ENCODE results near the gene KHDRBS2. TPM values are rescaled to one million over a fixed set of nuclear protein-coding genes. Genes with fewer than 3 reads are reported as not detected.

KHDRBS2 gene
- total RNA-seq, result under 1 TPM in 1 of 2 donors, not detected in 1; 0.12 TPM
- long read RNA-seq, result 0 reads

DNA sequence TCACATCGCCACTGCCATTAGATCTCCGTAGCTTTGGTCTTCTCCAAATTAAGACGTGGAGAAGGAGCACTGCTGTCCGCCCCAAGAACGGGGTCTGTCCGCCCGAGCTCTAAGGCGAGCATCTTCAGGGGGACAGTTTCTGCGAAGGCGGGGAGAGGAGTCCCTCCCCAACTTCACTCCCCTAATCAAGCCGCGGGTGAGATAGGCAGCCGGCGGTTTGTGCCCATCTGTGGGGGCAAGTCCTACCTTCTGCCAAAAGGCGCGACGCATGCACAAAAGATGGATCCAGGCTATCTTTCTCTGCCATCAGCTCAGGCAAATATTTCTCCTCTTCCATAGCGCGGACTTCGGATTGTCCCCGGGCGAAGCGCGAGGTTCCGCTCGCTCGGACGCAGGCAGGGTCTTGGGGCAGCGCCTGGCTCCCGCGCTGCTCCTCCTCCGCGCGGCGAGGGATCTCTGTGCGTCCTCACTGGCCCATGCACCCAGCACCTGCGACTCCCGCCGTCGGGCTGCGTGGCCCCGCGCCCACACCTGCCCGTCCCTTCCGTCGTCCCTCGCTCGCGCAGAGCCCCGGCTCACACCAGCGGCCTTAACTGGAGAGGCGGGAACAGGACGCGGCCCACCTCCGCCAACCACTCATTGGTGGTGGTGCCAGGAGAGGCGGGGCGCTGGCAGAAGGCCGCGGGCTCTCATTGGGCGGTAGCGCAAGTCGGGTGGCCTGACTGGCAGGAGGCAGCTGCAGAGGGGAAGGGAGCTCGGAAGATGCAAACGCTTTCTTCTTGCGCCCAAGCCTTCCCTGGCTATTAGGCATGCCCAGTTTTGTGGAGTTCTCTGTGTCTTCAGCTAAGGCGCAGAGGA, at the start of gene KHDRBS2:
KHDRBS2 (minus strand) TSS at position 614 of the 858 bp plus-strand sequence.
- ATAC-seq, result peak; percentile 96 to 100
- intact Hi-C loops (cut with DNase I), result no loop called here
- DNase-seq, result peak; percentile 75

DNA sequence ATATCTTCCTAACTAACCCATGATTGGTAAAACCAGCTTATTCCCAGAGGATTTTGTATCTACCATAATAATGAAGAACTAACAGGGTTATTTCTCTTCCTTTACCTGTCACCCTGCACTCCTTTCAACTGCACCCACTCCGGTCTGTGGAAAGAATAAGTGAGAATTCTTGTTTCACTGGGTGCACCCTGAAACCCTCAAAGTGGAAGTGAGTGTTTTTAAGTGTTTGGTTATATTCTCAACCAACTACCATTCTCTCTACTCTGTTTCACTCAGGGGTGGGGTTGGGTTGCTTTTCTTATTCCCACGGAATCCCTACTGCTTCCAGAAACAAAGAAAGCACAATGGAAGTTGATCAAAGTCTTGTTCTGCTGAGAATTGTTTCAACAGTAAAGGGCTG, 42.6 kb upstream of the KHDRBS2 start:
- intact Hi-C loops (cut with DNase I), result no loop called here
- ATAC-seq (no peak), DNase-seq (no peak)

DNA sequence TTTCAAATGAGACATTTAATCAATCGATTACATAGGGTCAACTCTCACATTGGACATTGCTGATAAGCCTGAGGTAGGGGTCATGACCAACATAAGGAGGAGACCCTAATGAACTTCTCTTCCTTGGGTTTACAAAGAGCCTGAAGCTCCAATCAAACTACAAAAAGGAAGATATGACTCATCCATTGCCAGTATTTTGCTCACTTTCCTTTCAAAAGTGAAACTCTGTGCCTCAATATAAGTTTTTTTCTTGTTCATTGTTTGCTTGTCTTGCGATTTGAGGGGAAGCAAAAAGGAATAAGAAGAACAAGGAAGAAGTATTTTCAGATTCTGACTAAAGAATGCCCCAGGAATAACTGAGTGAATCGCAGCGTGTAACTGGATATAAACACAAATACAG, 38.8 kb upstream of the KHDRBS2 start:
- ATAC-seq, result no peak
- no peak for DNase-seq
- intact Hi-C loops (cut with DNase I), result no loop called here

DNA sequence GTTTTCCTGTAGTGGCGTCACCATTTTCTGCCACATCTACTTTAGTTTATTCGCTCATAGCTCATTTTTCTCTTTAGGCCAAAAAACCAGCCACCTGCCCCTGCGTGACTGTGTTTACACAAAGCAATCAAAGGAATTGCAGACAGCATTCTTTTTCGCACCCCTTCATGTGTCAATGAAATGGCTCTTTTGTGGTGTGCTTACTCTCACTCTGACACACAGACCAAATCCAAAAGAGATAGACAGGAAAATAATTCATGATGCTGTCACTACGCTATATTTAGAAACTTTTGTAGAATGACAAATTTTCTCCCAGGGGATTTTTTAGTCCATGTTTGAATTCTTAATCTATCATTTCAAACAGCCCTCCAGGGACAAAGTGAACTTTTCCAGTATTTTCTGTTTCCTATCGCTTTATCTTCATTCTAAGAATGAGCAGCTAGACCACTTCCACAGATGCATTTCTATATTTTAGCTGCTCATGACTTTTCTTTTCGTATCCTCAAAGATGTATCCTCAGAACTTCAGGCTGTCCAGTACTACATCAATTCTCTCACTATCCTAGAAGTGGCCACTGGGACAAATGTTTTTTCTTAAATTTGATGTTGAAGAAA, 37.9 kb upstream of the KHDRBS2 start:
- DNase-seq (no peak), ATAC-seq (no peak)
- intact Hi-C loops (cut with DNase I), result no loop called here

DNA sequence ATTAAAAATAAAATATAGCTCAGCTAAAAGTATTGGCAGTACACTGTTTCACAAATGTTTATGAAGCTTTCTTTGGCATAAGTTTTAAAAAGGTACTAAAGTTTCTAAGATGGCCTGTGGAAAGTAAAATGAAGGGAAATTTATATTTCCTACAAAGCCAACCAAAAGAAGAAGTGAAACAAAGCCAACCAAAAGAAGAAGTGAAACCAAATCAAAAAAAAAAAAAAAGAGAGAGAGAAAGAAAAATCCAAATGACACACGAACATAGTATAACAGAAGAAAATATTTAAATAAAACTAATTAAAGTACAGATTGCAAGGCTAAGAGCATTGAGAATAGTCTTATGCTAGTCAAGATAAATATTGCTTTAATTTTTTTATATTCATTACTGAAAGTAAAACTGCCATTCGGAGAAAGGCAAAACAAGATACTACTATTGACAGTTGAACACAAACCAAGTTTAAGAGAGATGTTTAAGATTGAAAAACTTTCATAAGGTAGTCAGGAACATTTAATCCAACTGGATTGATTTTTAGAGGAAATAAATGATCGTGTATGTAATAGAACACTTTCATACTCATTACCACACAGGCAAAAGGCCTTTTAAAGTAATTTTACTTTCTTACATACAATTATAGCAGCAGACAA, 12.8 kb upstream of the KHDRBS2 start:
- ATAC-seq (no peak), DNase-seq (no peak)
- intact Hi-C loops (cut with DNase I), result no loop called here

DNA sequence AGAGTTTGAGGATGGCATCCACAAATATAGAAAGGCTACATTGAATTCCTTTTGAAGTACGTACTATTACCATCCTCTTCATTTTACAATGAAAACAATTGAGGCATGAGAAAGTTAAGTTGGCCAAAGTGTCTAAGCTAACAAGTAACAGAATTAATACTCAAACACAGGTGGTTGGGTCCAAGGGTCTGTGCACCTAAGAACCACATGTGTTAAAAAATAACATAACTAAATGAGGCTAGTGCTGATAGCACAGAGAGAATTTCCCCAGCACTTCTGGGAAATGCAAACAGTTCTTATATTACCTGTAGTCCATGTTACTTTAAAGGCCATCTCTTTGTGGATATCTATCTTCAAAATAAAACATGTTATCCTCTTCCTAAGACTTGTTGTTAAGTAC, 10.5 kb upstream of the KHDRBS2 start:
- intact Hi-C loops (cut with DNase I), result no loop called here
- ATAC-seq, result no peak

DNA sequence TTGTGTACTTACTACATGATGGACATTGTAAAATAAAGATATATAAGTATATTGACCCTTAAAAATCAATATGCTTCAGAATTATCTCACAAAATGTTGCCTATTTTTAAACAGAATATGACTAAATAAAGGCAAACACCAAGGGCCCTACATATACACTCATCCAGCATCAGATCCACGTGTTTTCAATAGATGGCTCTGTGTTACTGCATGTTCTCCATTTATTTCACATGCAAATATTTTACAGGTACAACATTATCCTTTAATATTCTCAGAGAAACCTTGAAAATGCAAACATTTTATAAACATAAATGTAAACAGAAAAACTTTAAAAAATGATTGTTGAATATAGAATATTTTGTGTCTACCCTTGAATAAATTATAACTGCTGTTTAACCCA, 2.9 kb upstream of the KHDRBS2 start:
- DNase-seq (no peak), ATAC-seq (no peak)
- intact Hi-C loops (cut with DNase I), result no loop called here

More for the DNA sequence above, 10.5 kb upstream of the KHDRBS2 start:
- no peak for DNase-seq

DNA sequence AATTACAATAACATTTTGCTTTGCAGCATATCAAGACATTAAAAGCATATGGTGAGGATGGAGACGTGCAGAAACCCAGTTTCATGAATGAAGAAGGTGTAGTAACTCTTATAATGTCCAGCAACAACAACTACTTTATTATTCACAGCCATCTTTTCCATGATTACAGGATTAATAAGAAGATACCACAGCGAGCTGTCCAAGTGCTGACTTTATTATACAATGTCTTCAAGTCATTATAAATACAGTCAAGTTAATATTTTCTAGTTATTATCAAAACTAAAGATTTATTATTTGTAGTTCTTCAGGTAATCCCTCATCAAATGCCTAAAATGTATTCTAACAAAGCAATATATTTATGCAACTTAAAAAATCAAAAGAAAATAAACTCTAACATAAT, 2.5 kb upstream of the KHDRBS2 start:
- intact Hi-C loops (cut with DNase I), result no loop called here
- ATAC-seq (no peak), DNase-seq (no peak)

DNA sequence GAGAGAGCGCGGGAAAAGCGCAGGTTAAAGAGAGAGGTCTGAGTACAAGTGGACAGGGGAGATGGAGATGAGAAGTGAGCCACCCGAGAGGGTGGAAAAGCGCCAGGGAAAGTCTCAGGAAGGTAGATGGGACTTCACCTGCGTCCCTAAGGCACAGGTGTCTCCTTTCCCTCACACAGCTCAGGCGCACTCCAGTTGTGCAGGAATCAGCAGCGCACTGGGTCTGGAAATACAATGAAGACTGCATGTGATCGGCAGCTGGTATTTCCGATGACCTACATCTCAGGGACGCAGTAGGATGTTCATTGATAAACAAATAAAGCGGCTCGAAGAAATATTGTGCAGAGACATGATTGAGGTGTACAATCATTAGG, 432 bp upstream of the KHDRBS2 start:
- DNase-seq (no peak), ATAC-seq (no peak)
- intact Hi-C loops (cut with DNase I), result no loop called here

DNA sequence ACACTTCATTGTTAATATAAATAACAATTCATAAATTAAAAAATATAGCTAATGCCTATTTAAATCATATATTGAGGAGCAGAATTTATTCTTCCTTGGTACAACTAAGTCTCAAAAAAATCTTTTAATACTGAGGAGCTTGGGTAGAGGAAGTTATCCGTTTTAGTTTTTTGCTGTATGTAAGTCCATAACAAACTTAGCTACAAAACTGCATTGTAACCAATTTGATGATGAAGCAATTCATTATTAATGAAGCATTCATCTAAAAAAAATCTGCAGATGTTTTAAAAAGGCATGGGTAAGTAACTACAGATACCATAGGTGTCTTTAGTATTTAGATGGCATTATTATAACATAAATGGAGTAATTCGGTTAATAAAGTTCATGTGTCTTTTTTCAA, 1.3 kb downstream of the KHDRBS2 start:
- DNase-seq (no peak), ATAC-seq (no peak)
- intact Hi-C loops (cut with DNase I), result no loop called here

DNA sequence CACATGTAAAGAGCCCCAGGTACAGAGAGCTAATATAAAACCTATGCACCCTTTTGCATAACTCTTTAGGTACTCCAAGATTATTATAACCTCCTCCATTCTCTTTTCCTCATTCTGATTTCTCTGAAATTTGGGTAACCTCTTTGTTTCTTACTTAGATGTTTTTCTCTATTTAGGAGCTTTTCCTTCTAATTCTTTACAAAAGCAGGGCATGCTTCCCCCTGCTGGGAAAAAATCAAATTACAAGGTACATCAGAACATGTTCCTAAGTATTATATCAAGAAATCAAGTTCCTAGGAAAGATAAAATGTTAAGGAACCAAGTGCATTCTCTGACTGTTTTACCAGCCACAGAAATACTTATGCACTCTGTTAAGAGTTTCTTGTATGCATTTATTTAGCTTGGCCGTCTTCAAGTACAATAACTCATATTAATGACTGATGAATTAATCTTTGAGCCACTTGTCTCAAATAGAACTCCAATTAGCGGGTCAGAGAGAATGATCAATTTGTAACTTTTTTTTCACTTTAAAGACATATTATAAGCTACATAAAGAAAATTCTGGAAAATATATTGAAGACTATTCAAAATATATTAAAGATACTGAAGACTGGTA, 2.1 kb downstream of the KHDRBS2 start:
- DNase-seq, result no peak
- intact Hi-C loops (cut with DNase I), result no loop called here
- ATAC-seq, result no peak

DNA sequence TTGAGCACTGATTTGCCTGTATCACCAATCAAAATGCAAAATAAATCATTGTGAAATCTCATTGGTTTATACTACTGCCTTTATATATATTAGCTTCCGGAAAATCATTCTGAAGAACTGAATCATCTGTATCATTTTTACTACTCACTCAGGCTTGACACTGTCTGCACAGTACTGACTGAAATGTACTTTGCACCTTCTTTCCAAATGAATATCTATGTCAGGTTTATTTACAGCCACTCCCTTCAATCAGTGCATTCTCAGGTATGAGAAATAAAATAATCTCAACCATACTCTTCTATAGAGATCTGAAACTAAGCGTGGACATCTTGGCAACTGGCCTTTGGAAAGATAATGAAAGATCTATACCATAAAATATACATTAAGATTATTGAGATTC, 2.7 kb downstream of the KHDRBS2 start:
- intact Hi-C loops (cut with DNase I), result no loop called here
- DNase-seq, result no peak
- no peak for ATAC-seq

DNA sequence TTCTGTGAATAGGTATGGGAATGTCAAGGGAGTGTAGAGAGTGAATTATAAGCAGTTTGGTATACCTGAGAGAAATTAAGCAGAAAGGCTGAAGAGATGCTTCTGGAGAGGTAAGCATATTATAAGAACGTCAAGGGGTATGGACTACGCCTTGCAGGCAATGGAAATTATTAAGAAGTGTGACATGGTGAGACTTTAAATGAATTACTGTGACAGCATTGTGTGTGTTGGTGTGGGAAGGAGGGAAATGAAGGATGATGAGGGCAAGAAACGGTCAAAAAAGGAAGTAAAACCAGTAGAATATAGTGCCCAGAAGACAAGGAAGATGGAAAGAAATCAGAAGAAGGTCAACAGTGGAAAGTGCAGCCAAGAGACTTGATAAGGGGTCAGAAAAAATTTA, 5.9 kb downstream of the KHDRBS2 start:
- ATAC-seq (no peak), DNase-seq (no peak)
- intact Hi-C loops (cut with DNase I), result no loop called here

DNA sequence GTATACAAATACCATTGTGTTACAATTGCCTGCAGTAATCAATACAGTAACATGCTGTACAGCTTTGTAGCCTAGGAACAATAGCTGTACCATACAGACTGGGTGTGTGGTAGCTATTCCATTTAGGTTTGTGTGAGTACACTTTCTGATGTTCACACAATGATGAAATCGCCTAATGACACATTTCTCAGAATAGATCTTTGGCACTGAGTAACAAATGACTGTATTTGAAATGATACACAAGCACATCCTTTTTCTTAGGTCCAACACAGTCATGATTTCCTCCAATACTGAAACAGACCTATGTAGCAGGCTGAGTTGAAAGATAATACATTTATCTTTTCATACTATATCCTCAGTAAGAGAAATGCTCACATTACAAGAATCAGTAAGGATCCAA, 13.9 kb downstream of the KHDRBS2 start:
- ATAC-seq, result no peak
- intact Hi-C loops (cut with DNase I), result no loop called here

DNA sequence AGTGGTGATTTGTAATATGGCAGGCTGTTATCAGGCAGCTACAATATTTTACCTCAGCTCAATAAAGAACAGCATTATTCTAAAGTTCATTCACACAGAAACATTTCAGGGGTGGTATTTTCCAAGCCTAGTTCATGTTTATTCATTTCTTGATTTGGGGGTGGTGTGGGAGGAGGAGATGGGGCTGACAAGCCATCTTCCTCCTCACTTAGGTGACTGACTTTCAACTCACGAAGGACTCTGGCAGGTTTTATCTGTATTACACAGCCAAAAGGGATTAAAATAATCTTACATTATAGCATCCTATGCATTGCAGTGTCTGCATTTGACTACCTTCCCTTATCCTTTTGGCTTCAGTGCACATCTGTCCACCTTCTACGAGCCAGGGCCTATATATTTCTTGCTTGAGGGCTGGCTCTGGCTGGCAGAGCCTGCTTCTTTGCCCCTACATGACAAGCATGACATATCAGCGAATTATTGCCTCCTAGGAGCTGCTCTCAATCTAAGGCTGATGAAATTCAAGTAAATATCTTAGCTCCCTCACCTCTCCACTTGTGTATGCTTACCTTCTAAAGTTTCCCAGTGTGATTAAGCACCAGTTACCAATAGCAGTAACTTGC, 20.0 kb downstream of the KHDRBS2 start:
- DNase-seq (no peak), ATAC-seq (no peak)
- intact Hi-C loops (cut with DNase I), result no loop called here

More for the DNA sequence above, 13.9 kb downstream of the KHDRBS2 start:
- DNase-seq, result no peak

DNA sequence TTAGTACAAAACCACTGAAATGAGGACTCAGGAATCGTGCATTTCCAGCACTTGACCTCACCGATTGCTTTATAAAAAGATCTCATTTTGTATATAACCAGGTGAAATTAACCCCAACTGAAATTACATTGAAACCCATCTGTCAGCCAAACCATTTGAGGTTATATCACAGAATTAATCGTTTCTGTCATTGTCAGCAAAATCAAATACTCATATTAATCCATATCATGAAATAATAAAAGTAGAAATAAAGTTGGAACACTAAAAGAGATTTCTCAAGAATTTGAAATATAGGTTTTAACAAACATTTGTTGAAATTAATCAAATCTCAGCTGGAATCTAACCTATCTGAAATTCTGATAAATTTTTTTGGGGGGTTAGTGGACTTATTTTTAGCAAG, 23.7 kb downstream of the KHDRBS2 start:
- ATAC-seq, result no peak
- intact Hi-C loops (cut with DNase I), result no loop called here
- DNase-seq, result no peak

DNA sequence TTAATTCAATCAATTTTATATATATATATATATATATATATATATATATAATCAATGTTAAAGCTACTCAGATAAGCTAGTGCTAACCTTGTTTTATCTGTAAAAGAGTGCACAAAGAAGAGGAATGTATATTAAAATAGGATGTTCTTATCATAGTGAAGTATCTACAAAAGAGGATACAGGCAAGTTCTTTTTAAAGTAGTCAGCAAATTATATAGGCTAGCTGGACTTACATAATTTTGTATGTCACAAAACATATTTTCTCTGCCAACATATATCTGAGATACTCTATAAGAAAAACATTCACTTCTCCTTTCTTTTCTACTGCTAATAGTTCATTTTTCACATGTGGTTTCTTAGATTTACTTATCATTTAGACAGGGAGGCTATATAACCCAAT, 39.9 kb downstream of the KHDRBS2 start:
- ATAC-seq (no peak), DNase-seq (no peak)
- intact Hi-C loops (cut with DNase I), result no loop called here

DNA sequence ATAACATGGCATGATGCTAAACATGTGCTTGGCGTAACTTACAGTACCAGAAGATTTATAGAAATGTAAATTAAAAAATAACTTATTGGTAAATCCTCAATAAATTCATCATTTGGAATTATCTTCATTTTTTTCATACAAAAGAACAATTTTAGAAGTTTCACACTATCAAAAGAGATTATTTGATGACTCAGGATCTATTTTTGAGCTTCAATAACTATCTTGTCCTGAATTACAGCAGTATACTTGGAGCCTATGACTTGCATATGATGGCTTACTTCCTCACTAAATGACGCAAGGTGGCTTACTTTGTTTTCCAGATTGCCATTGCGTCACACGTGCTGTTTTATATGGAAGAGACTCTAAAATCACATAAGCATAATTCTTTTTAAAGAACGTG, 49.2 kb downstream of the KHDRBS2 start:
- ATAC-seq, result no peak
- DNase-seq, result no peak
- intact Hi-C loops (cut with DNase I), result no loop called here

DNA sequence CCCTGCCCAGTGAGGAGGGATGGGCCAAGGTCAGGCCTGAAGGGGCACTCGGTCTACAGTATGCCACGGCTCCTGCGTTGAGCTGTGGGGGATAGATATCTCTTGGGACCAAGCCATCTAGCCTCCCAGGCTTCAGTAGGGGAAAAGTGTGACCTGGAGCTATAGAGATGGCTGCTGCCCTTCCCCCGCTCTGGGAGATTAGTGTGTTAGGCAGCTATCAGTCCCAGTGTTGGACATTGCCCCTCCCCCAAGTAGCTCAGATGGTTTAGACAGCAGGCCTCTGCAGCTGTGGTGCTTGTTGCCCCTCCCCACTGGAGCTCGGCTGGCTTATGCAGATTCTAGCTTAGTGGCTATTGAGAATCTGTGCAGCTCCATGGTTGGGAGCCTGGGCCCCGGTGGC, 56.8 kb downstream of the KHDRBS2 start:
- ATAC-seq, result no peak
- intact Hi-C loops (cut with DNase I), result no loop called here
- DNase-seq, result no peak

DNA sequence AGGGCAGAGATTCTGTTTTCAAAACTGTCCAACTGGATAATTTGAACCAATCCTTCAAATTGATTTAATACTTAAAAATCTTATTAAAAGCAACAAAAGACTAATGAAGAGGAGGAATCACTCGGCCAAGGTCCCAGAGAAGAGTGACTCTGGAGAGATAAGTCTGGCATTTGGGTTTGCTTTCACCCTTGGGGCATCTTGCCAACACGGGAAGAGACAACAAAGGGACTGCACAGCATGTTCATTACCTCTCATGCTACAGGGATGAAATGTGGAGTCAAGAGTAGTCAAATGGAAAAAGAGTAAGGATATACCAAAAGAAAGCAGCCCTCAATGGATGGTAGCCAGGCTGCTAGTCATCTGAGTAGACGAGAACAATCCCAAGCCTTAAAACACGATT, 68.2 kb downstream of the KHDRBS2 start:
- intact Hi-C loops (cut with DNase I), result no loop called here
- ATAC-seq, result no peak
- no peak for DNase-seq
